Body of pancreas (tissue), 4 donors: ENCODE data around the gene TAGLN2. TPM values are rescaled to one million over a fixed set of nuclear protein-coding genes. Genes with fewer than 3 reads are reported as not detected.

Experiments used
- ATAC-seq: fragments of 150-250 bp; one replicate; pipeline ENCODE4 v1.9.1; 2016
- DNase-seq, 4 donors: peaks; one replicate each; pipeline ENCODE4 v3.0.0-alpha.2; 2019
- H3K27ac ChIP-seq, 4 donors: fragments of 200-600 bp; sonication (generic); 1 replicate in 3 of 4; 2 replicates in 1 of 4; pipeline versions ENCODE4 v1.5.1 to v1.6.1; 2016 to 2019; ENCODE audit warnings: mild to moderate bottlenecking in 1 of 4, mixed read lengths in 1 of 4, moderate library complexity in 1 of 4
- H3K27me3 ChIP-seq, 2 donors: fragments of 200-600 bp; sonication (generic); one replicate each; pipeline ENCODE4 v1.6.0; 2016; ENCODE audit warnings: mild to moderate bottlenecking in 1 of 2
- H3K36me3 ChIP-seq, 2 donors: fragments of 200-600 bp; sonication (generic); replicated peaks in 1 of 2; 2 replicates each; pipeline ENCODE4 v1.5.1; 2016; ENCODE audit warnings: low read depth in 2 of 2; ENCODE audit not compliant: insufficient read depth in 1 of 2
- H3K4me1 ChIP-seq: fragments of 200-600 bp; sonication (generic); one replicate; pipeline ENCODE4 v1.6.0; 2016
- H3K4me3 ChIP-seq, 2 donors: fragments of 200-600 bp; sonication (generic); 1 replicate in 1 of 2; 2 replicates in 1 of 2; pipeline ENCODE4 v1.5.1; 2016 to 2019
- H3K9me3 ChIP-seq, 3 donors: fragments of 200-600 bp; sonication (generic); 1 replicate in 2 of 3; 2 replicates in 1 of 3; pipeline ENCODE4 v1.5.1; 2016
- CTCF ChIP-seq, 7 experiments: fragments of 450-650 bp in 4 of 7; fragments of 200-600 bp in 3 of 7; sonication (generic) in 3 of 7; IDR thresholded peaks; one replicate each; pipeline ENCODE4 v1.5.1; 2016 to 2019; ENCODE audit warnings: antibody characterized with exemption in 7 of 7
- POLR2A ChIP-seq, 3 donors: fragments of 450-650 bp; IDR thresholded peaks; one replicate each; pipeline ENCODE4 v1.6.1; 2016; ENCODE audit warnings: antibody characterized with exemption in 3 of 3, mild to moderate bottlenecking in 2 of 3
- whole genome bisulfite sequencing, 2 donors: methylation state at CpG; one replicate each; pipeline ENCODE4 v1.1.5; 2017; 5-methylcytosine and 5-hydroxymethylcytosine counted together
- intact Hi-C: fragments of 100-400 bp; cut with DNase I; formaldehyde crosslinking; loops from one replicate; pipeline ENCODE4 v1.15.1; 2023
- total RNA-seq, 2 donors: library from RNA; depleted of rRNA; stranded (reverse); fragments of >200 nt; gene quantifications; one replicate each; pipeline ENCODE4 v1.1.0, GENCODE V29; 2016

The TAGLN2 gene
- total RNA-seq, 2 donors from 2014 or later: 63.0 to 118 TPM

GRCh38 chr1:159921251-159921650 is 4.1 kb downstream of the TAGLN2 start:
- 53 to 58% methylated on average over 1 of the region's 1 CpG for WGBS, 2 donors
- peaks cover 4 to 18% of the 10 kb centered on the region in 2 donors for H3K36me3 ChIP-seq
- DNase-seq (no peak), ATAC-seq (no peak)
- intact Hi-C loops: no loop called here
- peak overlapping the region in 3 of 4 donors; percentile 94 to 99 (median 97) for H3K27ac ChIP-seq
- H3K4me1 ChIP-seq: peaks cover 68% of the 10 kb centered on the region
- H3K27me3 ChIP-seq: no peaks in the 10 kb centered on the region
- no peak for TF ChIP-seq CTCF (IDR thresholded peaks at IDR 0.05)
- no peak for TF ChIP-seq POLR2A (IDR thresholded peaks at IDR 0.05)
- H3K4me3 ChIP-seq: no peak overlapping the region
- no peaks in the 10 kb centered on the region for H3K9me3 ChIP-seq

GRCh38 chr1:159920651-159921050 is 4.7 kb downstream of the TAGLN2 start:
- no peak overlapping the region for H3K4me3 ChIP-seq
- H3K27me3 ChIP-seq: no peaks in the 10 kb centered on the region
- ATAC-seq (no peak), DNase-seq (no peak)
- intact Hi-C loops: no loop called here
- peaks cover 68% of the 10 kb centered on the region for H3K4me1 ChIP-seq
- no peak overlapping the region for H3K27ac ChIP-seq
- H3K9me3 ChIP-seq: no peaks in the 10 kb centered on the region
- peaks cover 4 to 18% of the 10 kb centered on the region in 2 donors for H3K36me3 ChIP-seq
- TF ChIP-seq POLR2A (IDR thresholded peaks at IDR 0.05): no peak
- TF ChIP-seq CTCF (IDR thresholded peaks at IDR 0.05): no peak
- 71 to 89% methylated on average over 1 of the region's 1 CpG for WGBS, 2 donors

GRCh38 chr1:159920202-159920601 is 5.1 kb downstream of the TAGLN2 start:
- Histone ChIP-seq H3K4me3 (no peak overlapping the region), H3K27ac (no peak overlapping the region), H3K27me3 (no peaks in the 10 kb centered on the region), H3K9me3 (no peaks in the 10 kb centered on the region), H3K36me3 (peaks cover 4 to 18% of the 10 kb centered on the region in 2 donors), H3K4me1 (peaks cover 70% of the 10 kb centered on the region)
- intact Hi-C loops: no loop called here
- TF ChIP-seq POLR2A (IDR thresholded peaks at IDR 0.05): no peak
- no peak for TF ChIP-seq CTCF (IDR thresholded peaks at IDR 0.05)
- 90 to 95% methylated on average over 8 to 10 of the region's 10 CpGs for WGBS, 2 donors
- ATAC-seq (no peak), DNase-seq (no peak)

- DNase-seq: no peak
- H3K4me1 ChIP-seq: peaks cover 74% of the 10 kb centered on the region
- no peaks in the 10 kb centered on the region for H3K27me3 ChIP-seq
- H3K27ac ChIP-seq: no peak overlapping the region
- H3K4me3 ChIP-seq: no peak overlapping the region
- no peak for TF ChIP-seq POLR2A (IDR thresholded peaks at IDR 0.05)
- no peak for TF ChIP-seq CTCF (IDR thresholded peaks at IDR 0.05)
- H3K36me3 ChIP-seq: peaks cover 4 to 18% of the 10 kb centered on the region in 2 donors
- no peak for ATAC-seq
- no peaks in the 10 kb centered on the region for H3K9me3 ChIP-seq
- intact Hi-C loops: no loop called here
- WGBS, 2 donors: 89 to 100% methylated on average over 10 of the region's 10 CpGs
Observed at GRCh38 chr1:159919236-159919865, 6.0 kb downstream of the TAGLN2 start.
